CD4-positive, alpha-beta T cell treated with Interleukin-10 for 1 hour (primary cell): Measurements from ENCODE around the gene JPH3.

ENCODE experiments used
- DNase-seq: peaks from one replicate; pipeline ENCODE4 v3.0.0-alpha.2; 2020

Gene JPH3

GRCh38 chr16:87628246-87628923 lies 26.1 kb downstream of the JPH3 start:
- DNase-seq = no peak

- no peak for DNase-seq
Measured at GRCh38 chr16:87628940-87629339, 26.6 kb downstream of the JPH3 start.

GRCh38 chr16:87631067-87631466 lies 28.8 kb downstream of the JPH3 start:
- DNase-seq = no peak

- no peak for DNase-seq
Measured at GRCh38 chr16:87634411-87634810, 32.1 kb downstream of the JPH3 start.

GRCh38 chr16:87635541-87636049 lies 33.3 kb downstream of the JPH3 start:
- peak; percentile 67 for DNase-seq

- DNase-seq = peak; percentile 79
Measured at GRCh38 chr16:87636050-87636684, 33.9 kb downstream of the JPH3 start.

GRCh38 chr16:87636741-87637140 lies 34.4 kb downstream of the JPH3 start:
- DNase-seq = no peak

GRCh38 chr16:87637357-87637756 lies 35.0 kb downstream of the JPH3 start:
- no peak for DNase-seq

- no peak for DNase-seq
Measured at GRCh38 chr16:87638736-87639135, 36.4 kb downstream of the JPH3 start.

GRCh38 chr16:87641721-87642120 lies 39.4 kb downstream of the JPH3 start:
- DNase-seq = no peak

GRCh38 chr16:87642491-87642890 lies 40.2 kb downstream of the JPH3 start:
- no peak for DNase-seq

GRCh38 chr16:87644186-87644585 lies 41.9 kb downstream of the JPH3 start:
- DNase-seq = no peak

- no peak for DNase-seq
Measured at GRCh38 chr16:87644596-87644995, 42.3 kb downstream of the JPH3 start.

- DNase-seq = no peak
Measured at GRCh38 chr16:87645802-87646201, 43.5 kb downstream of the JPH3 start.

GRCh38 chr16:87647431-87648185 lies 45.3 kb downstream of the JPH3 start:
- DNase-seq = no peak

GRCh38 chr16:87648236-87648635 lies 45.9 kb downstream of the JPH3 start:
- DNase-seq = no peak

- no peak for DNase-seq
Measured at GRCh38 chr16:87648698-87649487, 46.6 kb downstream of the JPH3 start.

- DNase-seq = no peak
Measured at GRCh38 chr16:87652386-87652785, 50.1 kb downstream of the JPH3 start.

GRCh38 chr16:87652799-87653198 lies 50.5 kb downstream of the JPH3 start:
- DNase-seq = no peak

GRCh38 chr16:87653234-87653633 lies 50.9 kb downstream of the JPH3 start:
- no peak for DNase-seq

- no peak for DNase-seq
Measured at GRCh38 chr16:87654826-87655225, 52.5 kb downstream of the JPH3 start.

- no peak for DNase-seq
Measured at GRCh38 chr16:87656328-87656727, 54.0 kb downstream of the JPH3 start.

GRCh38 chr16:87657621-87658192 lies 55.4 kb downstream of the JPH3 start:
- DNase-seq = no peak
